Tibial nerve (tissue), 4 donors: Measurements from ENCODE around the gene TTC7B.

ENCODE experiments used
- CTCF ChIP-seq, 5 experiments: fragments of 200-600 bp in 3 of 5; fragments of 450-650 bp in 2 of 5; sonication (generic) in 3 of 5; IDR thresholded peaks; one replicate each; pipeline ENCODE4 v1.5.1; 2016 to 2019; ENCODE audit warnings: antibody characterized with exemption in 5 of 5, mild to moderate bottlenecking in 3 of 5, moderate library complexity in 2 of 5
- EP300 ChIP-seq, 2 donors: sonication (generic); formaldehyde crosslinking; IDR thresholded peaks; one replicate each; pipeline ENCODE4 v1.6.1; 2017; ENCODE audit warnings: antibody characterized with exemption in 2 of 2, mild to moderate bottlenecking in 1 of 2
- POLR2A ChIP-seq, 2 donors: fragments of 450-650 bp; IDR thresholded peaks; one replicate each; pipeline ENCODE4 v1.6.1; 2017; ENCODE audit warnings: antibody characterized with exemption in 2 of 2, mild to moderate bottlenecking in 2 of 2, moderate library complexity in 2 of 2

GRCh38 chr14:90846511-90846910, 30.3 kb upstream of the TTC7B start:
- no peak for TF ChIP-seq CTCF (IDR thresholded peaks at IDR 0.05)
- no peak for TF ChIP-seq POLR2A (IDR thresholded peaks at IDR 0.05)
- TF ChIP-seq EP300 (IDR thresholded peaks at IDR 0.05): no peak
